Loucy (cell line): ENCODE measurements around the gene CENPS.

Experiments
- CTCF ChIP-seq: fragments of 200-600 bp; sonication (generic); conservative IDR thresholded peaks from 2 replicates; pipeline ENCODE4 v1.5.1; 2014; ENCODE audit warnings: mild to moderate bottlenecking, antibody characterized with exemption, low read length
- EZH2phosphoT487 ChIP-seq: fragments of 200-600 bp; IDR thresholded peaks from 2 replicates; pipeline ENCODE4 v1.6.1; 2018; ENCODE audit warnings: antibody characterized with exemption, mild to moderate bottlenecking, moderate library complexity, borderline replicate concordance

- TF ChIP-seq CTCF (no peak), EZH2phosphoT487 (no peak)
These were observed 27.4 kb upstream of the CENPS start for GRCh38 chr1:10402729-10403274.
